Measurements from ENCODE around the gene FAM89B. TPM values are rescaled to one million over a fixed set of nuclear protein-coding genes. Genes with fewer than 3 reads are reported as not detected.

Gene FAM89B
- total and polyA plus RNA-seq, 7 donors, result 34.0 to 96.7 (median 63.3) TPM

DNA sequence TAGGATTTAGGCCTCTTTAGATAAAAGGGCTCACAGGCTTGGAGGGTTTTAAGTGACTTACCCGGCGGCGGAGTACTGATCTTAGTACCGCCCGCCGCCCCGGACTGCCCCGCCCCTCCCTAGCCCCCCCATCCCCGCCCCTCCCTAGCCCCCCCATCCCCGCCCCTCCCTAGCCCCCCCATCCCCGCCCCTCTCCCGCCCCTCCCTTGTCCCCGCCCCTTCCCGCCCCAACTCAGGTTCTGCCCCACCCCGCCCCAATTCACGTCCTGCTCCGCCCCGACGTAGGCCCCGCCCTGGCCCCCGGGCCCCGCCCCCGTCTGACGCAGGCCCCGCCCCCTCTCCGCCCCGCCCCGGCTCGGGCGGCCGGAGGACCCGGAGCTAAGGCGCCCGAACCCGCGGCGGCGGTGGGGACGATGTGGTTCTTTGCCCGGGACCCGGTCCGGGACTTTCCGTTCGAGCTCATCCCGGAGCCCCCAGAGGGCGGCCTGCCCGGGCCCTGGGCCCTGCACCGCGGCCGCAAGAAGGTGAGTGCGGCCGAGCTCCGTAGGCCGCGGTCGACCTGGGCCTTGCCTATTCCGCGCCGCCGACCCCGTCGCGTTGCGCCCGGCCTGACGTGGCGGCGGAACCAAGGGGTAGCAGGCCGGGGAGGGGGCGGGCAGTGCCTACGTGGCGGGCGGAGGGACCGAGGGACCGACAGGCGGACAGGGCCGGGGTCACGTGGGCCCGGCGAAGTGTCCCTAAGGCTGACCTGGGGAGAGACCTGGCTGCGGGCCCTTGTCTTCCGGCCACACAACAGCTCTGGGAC is 47.4 kb upstream of the FAM89B start, which contains the start of gene SCYL1:
SCYL1 (plus strand) TSS at position 343 of the 805 bp plus-strand sequence; CDS start at position 414, 71 bp downstream.
- Histone ChIP-seq H3K9me3 (no peaks in the 10 kb centered on the region), H3K4me1 (peaks cover 0 to 29% (median 25%) of the 10 kb centered on the region in 4 donors), H3K4me3 (peak within 1 kb of the TSS; percentile 88 to 100 (median 92)), H3K27me3 (no peaks in the 10 kb centered on the region), H3K27ac (peak within 1 kb of the TSS; percentile 91 to 97 (median 94)), H3K36me3 (peaks cover 0 to 37% (median 8%) of the 10 kb centered on the region in 4 donors)
- 1% methylated on average over 77 to 79 of the region's 82 CpGs for WGBS, 2 donors
- intact Hi-C loops (cut with DNase I), result loop anchor here (5.0 kb wide), 1 partner anchor 168 kb away; no protein-coding TSS in a partner anchor
- DNase-seq, result peak; percentile 93
- TF ChIP-seq POLR2AphosphoS5 (IDR thresholded peaks at IDR 0.05), result peak; percentile 77 to 93 (median 86)
- peak; percentile 49 to 61 for TF ChIP-seq POLR2A (IDR thresholded peaks at IDR 0.05)
- TF ChIP-seq, protein P1, sequence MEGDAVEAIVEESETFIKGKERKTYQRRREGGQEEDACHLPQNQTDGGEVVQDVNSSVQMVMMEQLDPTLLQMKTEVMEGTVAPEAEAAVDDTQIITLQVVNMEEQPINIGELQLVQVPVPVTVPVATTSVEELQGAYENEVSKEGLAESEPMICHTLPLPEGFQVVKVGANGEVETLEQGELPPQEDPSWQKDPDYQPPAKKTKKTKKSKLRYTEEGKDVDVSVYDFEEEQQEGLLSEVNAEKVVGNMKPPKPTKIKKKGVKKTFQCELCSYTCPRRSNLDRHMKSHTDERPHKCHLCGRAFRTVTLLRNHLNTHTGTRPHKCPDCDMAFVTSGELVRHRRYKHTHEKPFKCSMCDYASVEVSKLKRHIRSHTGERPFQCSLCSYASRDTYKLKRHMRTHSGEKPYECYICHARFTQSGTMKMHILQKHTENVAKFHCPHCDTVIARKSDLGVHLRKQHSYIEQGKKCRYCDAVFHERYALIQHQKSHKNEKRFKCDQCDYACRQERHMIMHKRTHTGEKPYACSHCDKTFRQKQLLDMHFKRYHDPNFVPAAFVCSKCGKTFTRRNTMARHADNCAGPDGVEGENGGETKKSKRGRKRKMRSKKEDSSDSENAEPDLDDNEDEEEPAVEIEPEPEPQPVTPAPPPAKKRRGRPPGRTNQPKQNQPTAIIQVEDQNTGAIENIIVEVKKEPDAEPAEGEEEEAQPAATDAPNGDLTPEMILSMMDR (IDR thresholded peaks at IDR 0.05), result no peak

DNA sequence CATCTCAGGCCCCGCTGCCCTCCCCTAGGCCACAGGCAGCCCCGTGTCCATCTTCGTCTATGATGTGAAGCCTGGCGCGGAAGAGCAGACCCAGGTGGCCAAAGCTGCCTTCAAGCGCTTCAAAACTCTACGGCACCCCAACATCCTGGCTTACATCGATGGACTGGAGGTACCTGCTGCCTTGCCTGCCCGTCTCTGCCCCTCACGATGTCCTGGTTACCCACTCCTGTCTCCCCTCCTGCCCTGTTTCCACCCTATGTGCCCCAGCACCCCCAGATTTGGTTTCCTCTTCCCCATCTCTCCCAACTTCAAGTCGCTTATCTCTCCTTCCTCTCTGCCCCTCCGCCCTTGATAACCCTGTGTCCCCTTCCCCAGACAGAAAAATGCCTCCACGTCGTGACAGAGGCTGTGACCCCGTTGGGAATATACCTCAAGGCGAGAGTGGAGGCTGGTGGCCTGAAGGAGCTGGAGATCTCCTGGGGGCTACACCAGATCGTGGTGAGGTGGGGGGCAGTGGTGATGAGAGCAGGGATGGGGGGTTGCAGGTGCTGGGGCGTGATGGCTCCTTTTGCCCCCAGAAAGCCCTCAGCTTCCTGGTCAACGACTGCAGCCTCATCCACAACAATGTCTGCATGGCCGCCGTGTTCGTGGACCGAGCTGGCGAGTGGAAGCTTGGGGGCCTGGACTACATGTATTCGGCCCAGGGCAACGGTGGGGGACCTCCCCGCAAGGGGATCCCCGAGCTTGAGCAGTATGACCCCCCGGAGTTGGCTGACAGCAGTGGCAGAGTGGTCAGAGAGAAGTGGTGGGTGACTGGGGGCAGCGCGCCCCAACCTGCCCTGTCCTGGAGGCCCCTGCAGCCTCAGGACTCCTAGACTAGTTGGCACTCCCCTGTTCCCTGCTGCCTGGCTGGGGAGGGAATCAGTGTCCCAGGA is 46.5 kb upstream of the FAM89B start:
- 50% methylated on average over 31 of the region's 31 CpGs for WGBS, 2 donors
- TF ChIP-seq EP300 (IDR thresholded peaks at IDR 0.05), result no peak
- TF ChIP-seq, protein P1 (IDR thresholded peaks at IDR 0.05), result no peak
- TF ChIP-seq POLR2A (IDR thresholded peaks at IDR 0.05), result no peak
- TF ChIP-seq POLR2AphosphoS5 (IDR thresholded peaks at IDR 0.05), result no peak

DNA sequence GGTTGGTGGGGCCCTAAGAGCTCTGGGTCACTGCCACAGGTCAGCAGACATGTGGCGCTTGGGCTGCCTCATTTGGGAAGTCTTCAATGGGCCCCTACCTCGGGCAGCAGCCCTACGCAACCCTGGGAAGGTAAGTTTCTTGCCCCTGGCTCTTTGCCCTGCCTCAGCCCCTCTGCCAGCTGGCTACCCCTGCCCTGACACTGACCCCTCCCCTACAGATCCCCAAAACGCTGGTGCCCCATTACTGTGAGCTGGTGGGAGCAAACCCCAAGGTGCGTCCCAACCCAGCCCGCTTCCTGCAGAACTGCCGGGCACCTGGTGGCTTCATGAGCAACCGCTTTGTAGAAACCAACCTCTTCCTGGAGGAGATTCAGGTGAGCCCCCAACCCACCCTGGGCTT is 45.6 kb upstream of the FAM89B start:
- no peak overlapping the region for H3K4me3 ChIP-seq
- DNase-seq, result no peak
- H3K27me3 ChIP-seq, result no peaks in the 10 kb centered on the region
- intact Hi-C loops (cut with DNase I), result no loop called here
- no peaks in the 10 kb centered on the region for H3K9me3 ChIP-seq
- H3K36me3 ChIP-seq, result peaks cover 17 to 55% (median 26%) of the 10 kb centered on the region in 4 donors
- no peak overlapping the region for H3K27ac ChIP-seq
- WGBS, 2 donors, result 96% methylated on average over 8 of the region's 8 CpGs
- H3K4me1 ChIP-seq, result peaks cover 0 to 29% (median 25%) of the 10 kb centered on the region in 4 donors
- TF ChIP-seq EP300 (IDR thresholded peaks at IDR 0.05), result no peak
- TF ChIP-seq POLR2A (IDR thresholded peaks at IDR 0.05), result no peak
- TF ChIP-seq, protein P1 (IDR thresholded peaks at IDR 0.05), result no peak
- TF ChIP-seq POLR2AphosphoS5 (IDR thresholded peaks at IDR 0.05), result no peak

More for the DNA sequence above, 46.5 kb upstream of the FAM89B start:
- peak overlapping the region; percentile 91 to 97 (median 94) for H3K27ac ChIP-seq
- H3K4me3 ChIP-seq, result peak overlapping the region; percentile 88 to 100 (median 92)
- H3K9me3 ChIP-seq, result no peaks in the 10 kb centered on the region
- peaks cover 0 to 29% (median 25%) of the 10 kb centered on the region in 4 donors for H3K4me1 ChIP-seq
- H3K36me3 ChIP-seq, result peaks cover 7 to 45% (median 16%) of the 10 kb centered on the region in 4 donors
- no peaks in the 10 kb centered on the region for H3K27me3 ChIP-seq
- intact Hi-C loops (cut with DNase I), result no loop called here
- no peak for DNase-seq

DNA sequence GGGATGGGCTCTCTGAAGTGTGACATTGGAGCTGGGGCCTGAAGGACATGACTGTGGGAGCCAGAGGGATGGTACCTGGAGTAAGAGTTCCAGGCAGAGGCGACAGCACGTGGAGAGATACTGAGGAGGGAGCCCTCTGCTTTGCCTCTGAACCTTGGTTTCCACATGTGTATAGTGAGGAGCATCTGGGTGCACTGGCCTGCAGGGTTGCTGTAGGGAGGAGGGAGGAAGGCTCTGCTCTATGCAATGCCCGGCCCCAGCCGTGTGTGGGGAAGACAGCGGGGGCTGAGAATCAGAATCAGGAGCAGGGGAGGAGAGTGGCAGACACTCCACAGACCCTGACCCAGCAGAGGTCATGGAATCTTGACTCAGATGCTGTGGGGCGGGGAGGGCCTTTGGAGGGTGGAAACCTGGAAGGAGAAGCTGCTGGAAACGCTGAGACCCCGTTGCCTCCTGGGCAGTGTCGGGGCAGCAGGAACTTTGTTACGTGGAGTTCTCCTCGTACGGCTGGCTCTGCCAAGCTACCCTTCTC is 43.5 kb upstream of the FAM89B start:
- intact Hi-C loops (cut with DNase I), result no loop called here
- H3K4me3 ChIP-seq, result no peak overlapping the region
- no peak overlapping the region for H3K27ac ChIP-seq
- no peak for TF ChIP-seq POLR2AphosphoS5 (IDR thresholded peaks at IDR 0.05)
- TF ChIP-seq, protein P1 (IDR thresholded peaks at IDR 0.05), result no peak
- no peak for TF ChIP-seq EP300 (IDR thresholded peaks at IDR 0.05)
- no peak for TF ChIP-seq POLR2A (IDR thresholded peaks at IDR 0.05)
- H3K27me3 ChIP-seq, result no peaks in the 10 kb centered on the region
- H3K9me3 ChIP-seq, result no peaks in the 10 kb centered on the region
- DNase-seq, result no peak
- 94 to 96% methylated on average over 12 of the region's 12 CpGs for whole genome bisulfite sequencing, 2 donors
- H3K4me1 ChIP-seq, result peaks cover 0 to 26% (median 22%) of the 10 kb centered on the region in 4 donors
- H3K36me3 ChIP-seq, result peaks cover 30 to 76% (median 40%) of the 10 kb centered on the region in 4 donors

All from sigmoid colon (tissue), 7 donors.